ENCODE results near the gene TRPC4. TPM values are rescaled to one million over a fixed set of nuclear protein-coding genes. Genes with fewer than 3 reads are reported as not detected.
A peak's percentile ranks its signal among the peaks of the same experiment; 100 is the strongest.

Gene TRPC4
- total RNA-seq, 1 experiment from 2014 or later = 0.22 TPM

GRCh38 chr13:37617173-37617572 is 252.4 kb downstream of the TRPC4 start:
- Histone ChIP-seq H3K4me1 (ENCODE audit: insufficient read depth, low read length) (peaks cover 4% of the 10 kb centered on the region; the same call in 1 of the 2 replicates), H3K27me3 (ENCODE audit: low read length) (peaks cover 14% of the 10 kb centered on the region; the same call in 1 of the 2 replicates), H3K4me3 (ENCODE audit: low read length) (no peak overlapping the region), H3F3A (ENCODE audit: low read length, unreplicated experiment) (no peaks in the 10 kb centered on the region), H3K9me2 (replicated peaks; ENCODE audit: low read length) (no peaks in the 10 kb centered on the region), H3K9me3 (ENCODE audit: low read length) (no peaks in the 10 kb centered on the region), H3K4me2 (ENCODE audit: low read length) (no peak overlapping the region), H2AFZ (ENCODE audit: low read length) (no peak overlapping the region), H3K9ac (ENCODE audit: low read length) (no peak overlapping the region), H4K20me1 (ENCODE audit: low read length) (no peaks in the 10 kb centered on the region), H3K27ac (ENCODE audit: low read length) (no peak overlapping the region), H3K79me2 (ENCODE audit: low read length) (no peaks in the 10 kb centered on the region), H3K36me3 (ENCODE audit: low read depth, low read length) (no peaks in the 10 kb centered on the region)
- ChIA-PET POLR2A (ENCODE audit: unreplicated experiment) (no interaction called here), CTCF (no interaction called here)
- intact Hi-C loops (cut with micrococcal nuclease) = no loop called here
- TF ChIP-seq EZH2phosphoT487 (IDR thresholded peaks at IDR 0.05; ENCODE audit: borderline replicate concordance, low read length) = no peak
- no peak for TF ChIP-seq EZH2 (IDR thresholded peaks at IDR 0.05; ENCODE audit: low read length, unreplicated experiment)
- TF ChIP-seq CTCF (conservative IDR thresholded peaks at IDR 0.05; ENCODE audit: low read depth, low read length) = no peak
- ATAC-seq (peak; percentile 29; the same call in 1 of the 2 replicates), DNase-seq (peak; percentile 39)
- no TSS peak for BruUV-seq (replicated peaks)

- BruUV-seq (replicated peaks) = no TSS peak
- Histone ChIP-seq H3K4me3 (ENCODE audit: low read length) (no peak overlapping the region), H3K9ac (ENCODE audit: low read length) (no peak overlapping the region), H3K9me3 (ENCODE audit: low read length) (no peaks in the 10 kb centered on the region), H3K4me1 (ENCODE audit: insufficient read depth, low read length) (peaks cover 4% of the 10 kb centered on the region; the same call in 1 of the 2 replicates), H3K4me2 (ENCODE audit: low read length) (no peak overlapping the region), H3K9me2 (replicated peaks; ENCODE audit: low read length) (no peaks in the 10 kb centered on the region), H4K20me1 (ENCODE audit: low read length) (no peaks in the 10 kb centered on the region), H3K79me2 (ENCODE audit: low read length) (no peaks in the 10 kb centered on the region), H3F3A (ENCODE audit: low read length, unreplicated experiment) (no peaks in the 10 kb centered on the region), H2AFZ (ENCODE audit: low read length) (no peak overlapping the region), H3K27me3 (ENCODE audit: low read length) (peaks cover 24% of the 10 kb centered on the region; the same call in 1 of the 2 replicates), H3K27ac (ENCODE audit: low read length) (no peak overlapping the region), H3K36me3 (ENCODE audit: low read depth, low read length) (no peaks in the 10 kb centered on the region)
- DNase-seq (no peak), ATAC-seq (no peak)
- POLR2A ChIA-PET (ENCODE audit: unreplicated experiment) = no interaction called here
- CTCF ChIA-PET = no interaction called here
- intact Hi-C loops (cut with micrococcal nuclease) = no loop called here
- TF ChIP-seq CTCF (conservative IDR thresholded peaks at IDR 0.05; ENCODE audit: low read depth, low read length) (no peak), EZH2phosphoT487 (IDR thresholded peaks at IDR 0.05; ENCODE audit: borderline replicate concordance, low read length) (no peak), EZH2 (IDR thresholded peaks at IDR 0.05; ENCODE audit: low read length, unreplicated experiment) (no peak)
Measured at GRCh38 chr13:37616131-37616530, 253.4 kb downstream of the TRPC4 start.

GRCh38 chr13:37615276-37615675 is 254.3 kb downstream of the TRPC4 start:
- no peak overlapping the region for H3K9ac ChIP-seq (ENCODE audit: low read length)
- no peaks in the 10 kb centered on the region for H3K79me2 ChIP-seq (ENCODE audit: low read length)
- H3F3A ChIP-seq (ENCODE audit: low read length, unreplicated experiment) = no peaks in the 10 kb centered on the region
- peak; percentile 17 for DNase-seq
- H3K4me3 ChIP-seq (ENCODE audit: low read length) = no peak overlapping the region
- peaks cover 28% of the 10 kb centered on the region; the same call in 1 of the 2 replicates for H3K27me3 ChIP-seq (ENCODE audit: low read length)
- H3K4me1 ChIP-seq (ENCODE audit: insufficient read depth, low read length) = peaks cover 4% of the 10 kb centered on the region; the same call in 1 of the 2 replicates
- H3K36me3 ChIP-seq (ENCODE audit: low read depth, low read length) = no peaks in the 10 kb centered on the region
- no peaks in the 10 kb centered on the region for H4K20me1 ChIP-seq (ENCODE audit: low read length)
- no peak overlapping the region for H2AFZ ChIP-seq (ENCODE audit: low read length)
- peak; percentile 57 for ATAC-seq
- H3K9me3 ChIP-seq (ENCODE audit: low read length) = no peaks in the 10 kb centered on the region
- no peak overlapping the region for H3K27ac ChIP-seq (ENCODE audit: low read length)
- BruUV-seq (replicated peaks) = no TSS peak
- TF ChIP-seq CTCF (conservative IDR thresholded peaks at IDR 0.05; ENCODE audit: low read depth, low read length) (no peak), EZH2 (IDR thresholded peaks at IDR 0.05; ENCODE audit: low read length, unreplicated experiment) (no peak), EZH2phosphoT487 (IDR thresholded peaks at IDR 0.05; ENCODE audit: borderline replicate concordance, low read length) (no peak)
- H3K4me2 ChIP-seq (ENCODE audit: low read length) = no peak overlapping the region
- H3K9me2 ChIP-seq (replicated peaks; ENCODE audit: low read length) = no peaks in the 10 kb centered on the region
- CTCF ChIA-PET = interaction anchor here (0.5 kb wide), 1 partner anchor 549 kb away, joined by 6 read pairs; no protein-coding TSS in a partner anchor
- POLR2A ChIA-PET (ENCODE audit: unreplicated experiment) = no interaction called here
- intact Hi-C loops (cut with micrococcal nuclease) = no loop called here
